Neural cell (in vitro differentiated cells): ENCODE measurements around the gene EXOC2. TPM values are rescaled to one million over a fixed set of nuclear protein-coding genes. Genes with fewer than 3 reads are reported as not detected.

Source experiments
- H2AFZ ChIP-seq: fragments of 200-600, 300-800 bp; sonication (generic), shearing (Covaris generic); 2 replicates; pipeline ENCODE4 v1.6.0; 2014; ENCODE audit warnings: low read depth, mild to moderate bottlenecking, antibody characterized with exemption, low read length, moderate library complexity
- H3F3A ChIP-seq: fragments of 200-600 bp; shearing (Covaris generic); 2 replicates; pipeline ENCODE4 v1.6.1; 2016; ENCODE audit warnings: mild to moderate bottlenecking, moderate library complexity, mixed read lengths, antibody characterized with exemption, low read length; ENCODE audit not compliant: insufficient read depth, poor library complexity, severe bottlenecking
- H3K27ac ChIP-seq: fragments of 200-600, 300-800 bp; sonication (generic), shearing (Covaris generic); 2 replicates; pipeline ENCODE4 v1.5.1; 2014; ENCODE audit warnings: mild to moderate bottlenecking, low read length, moderate library complexity
- H3K27me3 ChIP-seq: fragments of 300-800, 200-600 bp; sonication (generic), shearing (Covaris generic); 2 replicates; pipeline ENCODE4 v1.6.0; 2014; ENCODE audit warnings: mild to moderate bottlenecking, low read depth, low read length, moderate library complexity; ENCODE audit not compliant: insufficient read depth
- H3K36me3 ChIP-seq: fragments of 300-800, 200-600 bp; sonication (generic), shearing (Covaris generic); 2 replicates; pipeline ENCODE4 v1.5.1; 2014; ENCODE audit warnings: mild to moderate bottlenecking, antibody characterized with exemption, low read length, moderate library complexity; ENCODE audit not compliant: insufficient read depth
- H3K4me2 ChIP-seq: fragments of 300-800, 200-600 bp; sonication (generic), shearing (Covaris generic); 2 replicates; pipeline ENCODE4 v1.6.0; 2014; ENCODE audit warnings: mild to moderate bottlenecking, low read length
- H3K4me3 ChIP-seq: fragments of 300-800, 200-600 bp; sonication (generic), shearing (Covaris generic); 2 replicates; pipeline ENCODE4 v1.5.1; 2014; ENCODE audit warnings: mild to moderate bottlenecking, low read length, moderate library complexity
- H3K79me2 ChIP-seq: fragments of 200-600 bp; shearing (Covaris generic); replicated peaks from 2 replicates; pipeline ENCODE4 v1.6.0; 2014; ENCODE audit warnings: mild to moderate bottlenecking, low read length, moderate library complexity; ENCODE audit not compliant: insufficient read depth
- H3K9ac ChIP-seq: fragments of 300-800, 200-600 bp; sonication (generic), shearing (Covaris generic); 2 replicates; pipeline ENCODE4 v1.6.1; 2016; ENCODE audit warnings: mild to moderate bottlenecking, low read length, mixed read lengths
- H3K9me2 ChIP-seq: fragments of 200-600 bp; shearing (Covaris generic); 2 replicates; pipeline ENCODE4 v1.6.1; 2016; ENCODE audit warnings: mild to moderate bottlenecking, low read length, mixed read lengths; ENCODE audit not compliant: insufficient read depth
- H3K9me3 ChIP-seq: fragments of 200-600, 300-800 bp; sonication (generic), shearing (Covaris generic); 2 replicates; pipeline ENCODE4 v1.6.1; 2016; ENCODE audit warnings: mild to moderate bottlenecking, mixed run types, low read length, moderate library complexity, mixed read lengths
- H4K20me1 ChIP-seq: fragments of 200-600 bp; shearing (Covaris generic); 2 replicates; pipeline ENCODE4 v1.6.1; 2016; ENCODE audit warnings: mild to moderate bottlenecking, mixed run types; ENCODE audit not compliant: insufficient read depth
- CTCF ChIP-seq: fragments of 450-650 bp; IDR thresholded peaks from 2 replicates; pipeline ENCODE4 v1.5.1; 2014; ENCODE audit warnings: antibody characterized with exemption, mild to moderate bottlenecking, moderate library complexity; ENCODE audit not compliant: poor library complexity, severe bottlenecking
- EP300 ChIP-seq: fragments of 450-650 bp; conservative IDR thresholded peaks from 2 replicates; pipeline ENCODE4 v1.6.1; 2014; ENCODE audit warnings: antibody characterized with exemption, mild to moderate bottlenecking, moderate library complexity; ENCODE audit not compliant: poor library complexity, severe bottlenecking
- EZH2 ChIP-seq: fragments of 200-600, 300-800 bp; shearing (Covaris generic), sonication (generic); IDR thresholded peaks from 2 replicates; pipeline ENCODE4 v1.6.1; 2014; ENCODE audit warnings: antibody characterized with exemption, low read length, borderline replicate concordance, mild to moderate bottlenecking; ENCODE audit not compliant: insufficient read depth, poor library complexity, severe bottlenecking
- MXI1 ChIP-seq: fragments of 450-650 bp; conservative IDR thresholded peaks from 2 replicates; pipeline ENCODE4 v1.6.1; 2014; ENCODE audit warnings: antibody characterized with exemption, mild to moderate bottlenecking; ENCODE audit not compliant: poor library complexity, severe bottlenecking
- POLR2AphosphoS5 ChIP-seq: IDR thresholded peaks from 2 replicates; pipeline ENCODE4 v1.6.1; 2012
- RAD21 ChIP-seq: fragments of 450-650 bp; conservative IDR thresholded peaks from 2 replicates; pipeline ENCODE4 v1.6.1; 2014; ENCODE audit warnings: antibody characterized with exemption, mild to moderate bottlenecking, moderate library complexity
- REST ChIP-seq: IDR thresholded peaks from 2 replicates; pipeline ENCODE4 v1.6.1; 2012; ENCODE audit warnings: borderline replicate concordance
- SMC3 ChIP-seq: fragments of 450-650 bp; conservative IDR thresholded peaks from 2 replicates; pipeline ENCODE4 v1.6.1; 2014; ENCODE audit warnings: antibody characterized with exemption, mild to moderate bottlenecking, moderate library complexity; ENCODE audit not compliant: poor library complexity
- TAF1 ChIP-seq: IDR thresholded peaks from 2 replicates; pipeline ENCODE4 v1.6.1; 2012; ENCODE audit warnings: low read depth
- polyA plus RNA-seq: library from polyadenylated mRNA; depleted of rRNA; stranded (reverse); fragments of >200 nt; gene quantifications from 2 replicates; pipeline ENCODE4 v1.2.3, GENCODE V29; 2014

Gene EXOC2
- polyA plus RNA-seq, 1 donor from 2014 or later = 38.6 TPM

GRCh38 chr6:449057-449430 lies 243.9 kb downstream of the EXOC2 start:
- Histone ChIP-seq H3K36me3 (no peaks in the 10 kb centered on the region), H3K79me2 (no peaks in the 10 kb centered on the region), H3K27ac (no peak overlapping the region), H3K9ac (no peak overlapping the region), H3K4me3 (no peak overlapping the region), H2AFZ (no peak overlapping the region), H4K20me1 (no peaks in the 10 kb centered on the region), H3K4me2 (no peak overlapping the region), H3K27me3 (no peaks in the 10 kb centered on the region), H3F3A (no peaks in the 10 kb centered on the region), H3K9me3 (no peaks in the 10 kb centered on the region), H3K9me2 (no peaks in the 10 kb centered on the region)
- TF ChIP-seq MXI1 = no peak
- TF ChIP-seq SMC3 = no peak
- TF ChIP-seq TAF1 = no peak
- TF ChIP-seq EZH2 = no peak
- TF ChIP-seq RAD21 = no peak
- no peak for TF ChIP-seq CTCF
- no peak for TF ChIP-seq EP300
- TF ChIP-seq POLR2AphosphoS5 = no peak
- no peak for TF ChIP-seq REST

- Histone ChIP-seq H3K4me3 (no peak overlapping the region), H3F3A (no peaks in the 10 kb centered on the region), H4K20me1 (no peaks in the 10 kb centered on the region), H3K4me2 (no peak overlapping the region), H2AFZ (no peak overlapping the region), H3K9me2 (no peaks in the 10 kb centered on the region), H3K36me3 (no peaks in the 10 kb centered on the region), H3K9me3 (no peaks in the 10 kb centered on the region), H3K9ac (no peak overlapping the region), H3K27ac (no peak overlapping the region), H3K79me2 (no peaks in the 10 kb centered on the region), H3K27me3 (no peaks in the 10 kb centered on the region)
- TF ChIP-seq TAF1 (no peak), MXI1 (no peak), CTCF (no peak), RAD21 (no peak), REST (no peak), SMC3 (no peak), POLR2AphosphoS5 (no peak), EZH2 (no peak), EP300 (no peak)
Measured at GRCh38 chr6:448296-449056, 244.5 kb downstream of the EXOC2 start.
